Inferior parietal cortex (tissue), 1 donor: ENCODE data around the gene SLC17A4.

Experiments
- DNase-seq: peaks from one replicate; pipeline ENCODE4 v3.0.0-alpha.2; 2016; ENCODE audit errors: extremely low spot score

The SLC17A4 gene

GRCh38 chr6:25749837-25750236 is 4.7 kb upstream of the SLC17A4 start:
- DNase-seq, result no peak

DNA sequence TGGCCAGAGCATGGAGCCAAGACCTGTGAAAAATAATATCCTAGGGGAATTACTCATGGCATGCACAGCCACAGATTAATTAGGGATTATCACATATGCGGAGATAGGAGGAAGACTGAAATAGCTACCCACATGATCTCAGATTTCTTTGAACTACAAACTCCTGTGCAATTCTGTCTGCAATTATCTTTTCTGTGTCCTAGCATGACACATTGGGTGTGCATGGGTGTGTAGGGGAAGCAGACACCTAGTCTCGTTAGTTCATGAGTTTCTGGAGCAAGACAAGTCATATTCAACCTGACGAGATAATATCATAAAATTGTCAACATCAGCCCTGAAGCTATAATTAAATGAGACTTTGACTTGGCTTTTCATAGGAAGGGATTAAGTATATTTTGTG is 3.6 kb upstream of the SLC17A4 start:
- DNase-seq, result no peak

DNA sequence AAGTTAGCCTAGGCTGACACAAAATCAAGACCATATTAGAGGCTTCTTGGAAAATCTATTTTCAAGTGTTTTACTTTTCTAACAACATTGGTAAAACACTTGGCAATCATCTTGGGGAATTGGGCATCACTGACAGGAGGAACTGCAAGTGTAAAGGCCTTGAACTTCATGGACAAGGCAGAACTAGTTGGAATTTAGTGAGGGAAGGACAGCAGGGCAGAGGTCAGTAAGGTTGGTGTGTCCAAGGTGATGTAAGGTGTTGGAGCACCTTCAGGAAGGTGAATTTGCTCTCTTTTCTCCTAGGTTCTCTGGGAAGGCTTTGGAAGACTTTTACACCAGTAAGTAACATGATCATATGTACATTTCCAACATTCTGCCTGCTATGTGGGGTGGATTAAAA is 1.5 kb upstream of the SLC17A4 start:
- DNase-seq, result no peak

GRCh38 chr6:25755483-25755882 is 941 bp downstream of the SLC17A4 start:
- DNase-seq, result no peak

- DNase-seq, result no peak
These were observed 2.1 kb downstream of the SLC17A4 start for GRCh38 chr6:25756382-25757363.

GRCh38 chr6:25757936-25758642 is 3.5 kb downstream of the SLC17A4 start:
- no peak for DNase-seq

- no peak for DNase-seq
These were observed 10.1 kb downstream of the SLC17A4 start for GRCh38 chr6:25764611-25765010.

DNA sequence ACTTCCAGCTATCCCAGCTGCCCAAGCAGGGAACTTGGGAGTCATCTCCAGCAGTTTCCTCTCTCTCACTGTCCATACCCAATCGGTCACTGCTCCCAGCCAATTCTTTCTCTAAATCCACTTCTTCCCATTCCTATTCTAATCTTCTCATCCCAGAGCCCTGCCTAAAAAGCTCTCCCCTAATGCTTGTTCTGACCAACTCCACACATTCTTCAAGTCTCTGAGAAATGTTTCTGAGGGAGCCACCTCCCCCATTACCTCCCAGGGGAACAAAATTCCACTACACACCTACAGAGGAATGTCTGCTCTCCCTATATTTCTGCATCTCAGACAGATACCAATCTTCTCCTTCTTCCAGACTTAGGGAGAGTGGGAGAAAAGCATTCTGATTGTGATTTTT is 14.0 kb downstream of the SLC17A4 start:
- DNase-seq, result no peak

DNA sequence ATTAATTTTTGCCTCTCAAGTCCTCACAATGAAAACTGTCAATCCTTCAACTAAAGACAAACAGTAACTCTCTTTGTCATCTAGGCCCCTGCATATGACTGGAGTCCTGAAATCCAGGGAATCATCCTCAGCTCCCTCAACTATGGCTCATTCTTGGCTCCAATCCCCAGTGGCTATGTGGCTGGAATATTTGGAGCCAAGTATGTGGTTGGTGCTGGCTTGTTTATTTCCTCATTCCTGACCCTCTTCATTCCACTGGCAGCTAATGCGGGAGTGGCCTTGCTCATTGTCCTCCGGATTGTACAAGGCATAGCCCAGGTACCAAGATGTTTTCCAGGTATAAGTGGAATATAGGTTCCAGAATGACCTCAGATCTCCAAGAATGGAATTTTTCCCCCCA is 15.4 kb downstream of the SLC17A4 start:
- no peak for DNase-seq

DNA sequence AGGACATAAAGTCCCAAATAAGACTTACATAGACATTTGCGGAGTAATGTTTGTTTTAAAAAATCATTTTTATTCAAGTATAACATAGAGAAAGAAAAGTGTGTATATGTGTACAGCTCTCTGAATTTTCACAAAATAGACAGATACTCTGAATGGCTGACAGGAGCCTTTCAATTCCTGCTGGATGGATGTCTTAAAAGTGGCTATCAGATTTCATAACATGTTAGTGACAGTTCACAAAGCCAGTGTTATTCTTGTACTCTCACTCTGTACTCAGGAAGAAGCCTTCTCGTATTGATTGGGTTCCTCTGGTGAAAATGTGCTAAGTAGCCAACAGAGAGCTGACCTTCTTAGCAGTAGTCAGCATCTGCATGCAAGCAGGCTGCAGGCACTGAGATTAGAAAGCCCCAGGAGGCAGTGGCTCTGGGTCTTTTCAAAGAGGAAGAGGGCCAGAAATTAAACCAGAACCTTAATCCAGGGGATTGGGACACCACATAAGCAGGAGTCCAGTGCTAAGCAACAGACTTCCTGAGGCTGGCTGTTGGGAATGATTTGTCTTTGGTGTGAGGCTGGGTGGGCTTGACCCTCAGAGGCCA is 19.7 kb downstream of the SLC17A4 start:
- no peak for DNase-seq

DNA sequence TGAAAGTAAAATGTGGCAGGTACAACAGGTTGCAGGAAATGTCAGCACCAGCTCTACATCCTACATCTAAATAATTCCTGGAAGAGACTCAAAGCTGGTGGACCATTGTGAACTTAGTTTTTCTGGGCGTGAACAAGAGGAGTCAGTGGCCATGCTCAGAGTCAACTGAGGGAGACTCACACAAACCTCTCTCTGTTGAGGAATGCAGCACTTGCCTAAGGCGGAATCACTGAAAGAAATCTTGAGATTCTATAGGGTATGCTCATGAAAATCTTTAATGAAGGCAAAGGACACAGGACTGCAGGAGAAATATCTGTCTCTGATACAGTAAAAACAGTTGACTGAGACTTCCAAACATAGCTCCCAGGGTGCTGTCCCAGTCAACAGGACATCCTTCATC is 22.5 kb downstream of the SLC17A4 start:
- DNase-seq, result no peak

GRCh38 chr6:25777856-25778649 is 23.5 kb downstream of the SLC17A4 start:
- DNase-seq, result no peak

- DNase-seq, result no peak
These were observed 26.6 kb downstream of the SLC17A4 start for GRCh38 chr6:25781134-25781533.

- no peak for DNase-seq
These were observed 32.9 kb downstream of the SLC17A4 start for GRCh38 chr6:25787428-25787827.

- no peak for DNase-seq
These were observed 33.9 kb downstream of the SLC17A4 start for GRCh38 chr6:25788305-25788922.

DNA sequence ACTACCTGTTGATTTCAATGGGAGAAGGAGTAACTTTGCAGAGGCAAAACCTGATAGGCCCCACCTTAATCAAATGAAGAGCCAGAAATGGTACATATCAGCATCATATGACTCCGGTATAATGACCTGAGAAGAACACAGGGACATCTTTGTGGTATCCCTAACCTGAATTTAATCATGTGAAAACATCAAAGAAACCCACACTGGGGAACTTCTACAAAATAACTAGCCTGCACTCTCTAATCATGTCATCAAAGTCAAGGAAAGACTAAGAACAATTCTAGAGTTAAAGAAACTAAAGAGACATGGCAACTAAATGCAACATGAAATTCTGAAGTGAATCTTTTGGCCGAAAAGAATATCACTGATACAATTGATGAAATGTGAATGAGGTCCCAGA is 34.9 kb downstream of the SLC17A4 start:
- no peak for DNase-seq

DNA sequence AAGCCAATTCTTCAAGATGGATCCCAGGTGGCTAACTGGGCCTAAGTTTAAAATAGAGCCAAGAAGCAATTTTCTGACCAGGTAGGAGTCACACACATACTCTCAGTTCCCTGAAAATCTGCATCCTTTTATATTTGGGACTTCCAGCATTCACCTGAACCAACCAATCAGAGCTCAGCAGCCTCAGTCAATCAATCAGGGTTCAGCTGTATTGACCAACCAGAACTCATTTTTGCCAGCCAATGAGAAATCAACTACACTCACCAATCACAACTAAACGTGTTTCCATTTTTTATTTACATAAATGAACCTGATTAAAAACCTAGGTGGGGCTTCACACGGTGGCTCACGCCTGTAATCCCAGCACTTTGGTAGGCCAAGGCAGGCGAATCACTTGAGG is 37.5 kb downstream of the SLC17A4 start:
- no peak for DNase-seq

GRCh38 chr6:25793970-25794369 is 39.4 kb downstream of the SLC17A4 start:
- no peak for DNase-seq

DNA sequence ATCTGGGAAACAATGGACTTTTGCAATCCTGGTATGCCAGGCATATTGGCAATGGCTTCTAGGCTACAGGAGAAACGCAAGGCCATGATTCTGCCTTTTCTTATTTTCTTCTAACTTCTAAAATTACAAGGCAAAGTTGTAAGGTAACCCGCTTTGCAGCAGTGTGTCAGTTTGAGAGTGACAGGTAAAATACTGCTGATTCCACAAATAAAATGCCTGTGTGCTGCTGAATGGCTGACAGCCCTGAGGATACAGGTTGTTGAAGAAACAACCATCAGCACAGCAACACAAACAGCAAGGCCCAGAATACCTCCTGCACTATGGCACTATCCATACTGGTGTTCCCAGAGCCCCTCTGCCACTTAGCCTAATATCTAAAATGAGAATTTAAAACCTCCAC is 40.2 kb downstream of the SLC17A4 start:
- no peak for DNase-seq

DNA sequence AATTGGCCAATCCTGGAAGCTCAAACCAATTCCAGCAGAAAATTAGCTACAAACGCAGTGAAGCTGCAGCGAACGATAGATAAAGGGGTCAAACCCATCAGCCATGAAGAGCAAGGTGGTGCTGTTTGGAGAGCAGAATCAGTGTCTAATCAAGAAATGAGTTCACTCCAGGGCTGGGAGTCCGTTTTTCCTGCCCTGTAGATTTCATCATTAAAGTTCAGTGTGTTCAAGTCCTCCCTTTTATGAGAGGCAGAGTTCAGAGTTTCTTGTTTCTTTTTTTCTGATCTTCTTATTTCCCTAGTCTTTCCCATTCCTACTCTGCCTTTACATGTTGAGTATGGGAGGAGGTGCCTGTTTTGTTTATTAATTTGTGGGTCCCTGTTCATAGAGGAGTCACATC is 46.9 kb downstream of the SLC17A4 start:
- no peak for DNase-seq

DNA sequence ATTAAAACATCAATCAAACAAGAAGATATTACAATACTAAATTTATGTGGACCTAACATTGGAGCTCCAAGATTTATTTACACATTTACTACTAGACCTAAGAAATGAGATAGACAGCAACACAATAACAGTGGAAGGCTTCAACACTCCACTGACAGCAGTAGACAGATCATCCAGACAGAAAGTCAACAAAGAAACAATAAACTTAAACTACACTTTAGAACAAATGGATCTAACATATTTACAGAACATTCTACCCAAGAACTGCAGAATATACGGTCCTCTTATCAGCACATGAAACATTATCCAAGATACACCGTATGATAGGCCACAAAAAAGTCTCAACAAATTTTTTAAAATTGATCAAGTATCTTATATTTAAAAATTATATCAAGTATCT is 50.3 kb downstream of the SLC17A4 start:
- DNase-seq, result no peak
